BLaER1 (cell line): ENCODE results near the gene PPFIBP2.
"Not testable (repeated sequence)": the region's sequence is repeated elsewhere in the genome, so short reads cannot be mapped to it uniquely, and the experiment has no call there.

ENCODE experiments used
- H3K27ac ChIP-seq: shearing (Covaris generic); formaldehyde crosslinking; 2 replicates; pipeline ENCODE4 v1.8.1; 2022
- H3K27me3 ChIP-seq: shearing (Covaris generic); formaldehyde crosslinking; 2 replicates; pipeline ENCODE4 v1.8.1; 2022
- H3K36me3 ChIP-seq: shearing (Covaris generic); formaldehyde crosslinking; 2 replicates; pipeline ENCODE4 v1.8.1; 2022
- H3K4me1 ChIP-seq: shearing (Covaris generic); formaldehyde crosslinking; 2 replicates; pipeline ENCODE4 v1.8.1; 2022
- H3K4me2 ChIP-seq: shearing (Covaris generic); formaldehyde crosslinking; 2 replicates; pipeline ENCODE4 v1.8.1; 2022
- H3K4me3 ChIP-seq: shearing (Covaris generic); formaldehyde crosslinking; 2 replicates; pipeline ENCODE4 v1.8.1; 2022
- H3K9ac ChIP-seq: shearing (Covaris generic); formaldehyde crosslinking; 2 replicates; pipeline ENCODE4 v1.8.1; 2022
- H3K9me3 ChIP-seq: shearing (Covaris generic); formaldehyde crosslinking; 2 replicates; pipeline ENCODE4 v1.8.1; 2022
- H4K20me1 ChIP-seq: shearing (Covaris generic); formaldehyde crosslinking; 2 replicates; pipeline ENCODE4 v1.8.1; 2022
- Cebpa-rat ChIP-seq: shearing (Covaris generic); IDR thresholded peaks from 2 replicates; pipeline ENCODE4 v1.8.1; 2022

PPFIBP2 gene

GRCh38 chr11:7657306-7658025 is 143.7 kb downstream of the PPFIBP2 start:
- Histone ChIP-seq H3K27ac (no peak overlapping the region), H3K4me1 (peaks cover under 1% of the 10 kb centered on the region), H3K9me3 (no peaks in the 10 kb centered on the region), H4K20me1 (no peaks in the 10 kb centered on the region), H3K27me3 (no peaks in the 10 kb centered on the region), H3K9ac (no peak overlapping the region), H3K4me3 (no peak overlapping the region), H3K36me3 (peaks cover 26% of the 10 kb centered on the region; the same call in 1 of the 2 replicates), H3K4me2 (no peak overlapping the region)
- TF ChIP-seq Cebpa-rat: no peak

- not testable (repeated sequence) for H3K36me3 ChIP-seq, H4K20me1 ChIP-seq, H3K4me3 ChIP-seq, H3K27me3 ChIP-seq, H3K9ac ChIP-seq, H3K4me1 ChIP-seq, H3K27ac ChIP-seq, H3K4me2 ChIP-seq, H3K9me3 ChIP-seq
These were observed 149.7 kb downstream of the PPFIBP2 start for GRCh38 chr11:7663531-7663930.

- H3K27ac ChIP-seq: no peak overlapping the region
- H3K27me3 ChIP-seq: no peaks in the 10 kb centered on the region
- no peak for TF ChIP-seq Cebpa-rat
- H3K36me3 ChIP-seq: no peaks in the 10 kb centered on the region
- no peaks in the 10 kb centered on the region for H4K20me1 ChIP-seq
- H3K4me1 ChIP-seq: no peaks in the 10 kb centered on the region
- H3K4me2 ChIP-seq: no peak overlapping the region
- no peak overlapping the region for H3K4me3 ChIP-seq
- H3K9ac ChIP-seq: no peak overlapping the region
- no peaks in the 10 kb centered on the region for H3K9me3 ChIP-seq
These were observed 151.1 kb downstream of the PPFIBP2 start for GRCh38 chr11:7664867-7665266.

GRCh38 chr11:7665473-7666291 is 151.9 kb downstream of the PPFIBP2 start:
- Histone ChIP-seq H3K4me2 (no peak overlapping the region), H3K9me3 (no peaks in the 10 kb centered on the region), H3K27me3 (no peaks in the 10 kb centered on the region), H3K9ac (no peak overlapping the region), H3K36me3 (no peaks in the 10 kb centered on the region), H3K4me1 (no peaks in the 10 kb centered on the region), H3K4me3 (no peak overlapping the region), H4K20me1 (no peaks in the 10 kb centered on the region), H3K27ac (no peak overlapping the region)
- no peak for TF ChIP-seq Cebpa-rat

- no peak for TF ChIP-seq Cebpa-rat
- no peak overlapping the region for H3K27ac ChIP-seq
- no peaks in the 10 kb centered on the region for H3K4me1 ChIP-seq
- H3K4me2 ChIP-seq: no peak overlapping the region
- no peak overlapping the region for H3K9ac ChIP-seq
- no peaks in the 10 kb centered on the region for H3K9me3 ChIP-seq
- H3K4me3 ChIP-seq: no peak overlapping the region
- no peaks in the 10 kb centered on the region for H3K27me3 ChIP-seq
- no peaks in the 10 kb centered on the region for H4K20me1 ChIP-seq
- no peaks in the 10 kb centered on the region for H3K36me3 ChIP-seq
These were observed 152.6 kb downstream of the PPFIBP2 start for GRCh38 chr11:7666292-7666866.

- no peaks in the 10 kb centered on the region for H3K4me1 ChIP-seq
- no peaks in the 10 kb centered on the region for H3K27me3 ChIP-seq
- H3K36me3 ChIP-seq: no peaks in the 10 kb centered on the region
- no peak for TF ChIP-seq Cebpa-rat
- H3K9ac ChIP-seq: no peak overlapping the region
- H3K4me3 ChIP-seq: no peak overlapping the region
- H4K20me1 ChIP-seq: no peaks in the 10 kb centered on the region
- H3K27ac ChIP-seq: no peak overlapping the region
- H3K4me2 ChIP-seq: no peak overlapping the region
- no peaks in the 10 kb centered on the region for H3K9me3 ChIP-seq
These were observed 153.7 kb downstream of the PPFIBP2 start for GRCh38 chr11:7667460-7667859.

- no peak overlapping the region for H3K4me2 ChIP-seq
- H3K36me3 ChIP-seq: no peaks in the 10 kb centered on the region
- no peak for TF ChIP-seq Cebpa-rat
- H3K4me1 ChIP-seq: no peaks in the 10 kb centered on the region
- no peaks in the 10 kb centered on the region for H4K20me1 ChIP-seq
- no peak overlapping the region for H3K9ac ChIP-seq
- no peaks in the 10 kb centered on the region for H3K27me3 ChIP-seq
- H3K9me3 ChIP-seq: 0 out of 2 replicates have a peak, but pooled peaks cover under 1% of the 10 kb centered on the region
- H3K4me3 ChIP-seq: no peak overlapping the region
- no peak overlapping the region for H3K27ac ChIP-seq
These were observed 154.7 kb downstream of the PPFIBP2 start for GRCh38 chr11:7668464-7668863.

GRCh38 chr11:7668911-7669310 is 155.1 kb downstream of the PPFIBP2 start:
- H3K9ac ChIP-seq: no peak overlapping the region
- no peaks in the 10 kb centered on the region for H3K36me3 ChIP-seq
- no peaks in the 10 kb centered on the region for H3K27me3 ChIP-seq
- H3K4me2 ChIP-seq: no peak overlapping the region
- H3K4me1 ChIP-seq: no peaks in the 10 kb centered on the region
- TF ChIP-seq Cebpa-rat: no peak
- H3K9me3 ChIP-seq: peaks cover 5% of the 10 kb centered on the region; the same call in 1 of the 2 replicates
- no peak overlapping the region for H3K27ac ChIP-seq
- H4K20me1 ChIP-seq: no peaks in the 10 kb centered on the region
- no peak overlapping the region for H3K4me3 ChIP-seq

GRCh38 chr11:7670641-7671040 is 156.8 kb downstream of the PPFIBP2 start:
- H3K9me3 ChIP-seq: peaks cover 6% of the 10 kb centered on the region; the same call in 1 of the 2 replicates
- H4K20me1 ChIP-seq: no peaks in the 10 kb centered on the region
- no peak for TF ChIP-seq Cebpa-rat
- no peaks in the 10 kb centered on the region for H3K27me3 ChIP-seq
- no peak overlapping the region for H3K4me3 ChIP-seq
- no peaks in the 10 kb centered on the region for H3K4me1 ChIP-seq
- H3K27ac ChIP-seq: no peak overlapping the region
- H3K4me2 ChIP-seq: no peak overlapping the region
- no peak overlapping the region for H3K9ac ChIP-seq
- no peaks in the 10 kb centered on the region for H3K36me3 ChIP-seq
